Measurements from ENCODE around the gene GLRX5. TPM values are rescaled to one million over a fixed set of nuclear protein-coding genes. Genes with fewer than 3 reads are reported as not detected.

Gene GLRX5
- 44.9 and 47.3 TPM in 2 replicates for polyA plus RNA-seq (2013)

GRCh38 chr14:95534299-95535225, at the start of gene GLRX5:
Gene GLRX5 (plus strand): TSS chr14:95535050. CDS start chr14:95535090, 40 bp downstream.
- Histone ChIP-seq H3K4me3 (ENCODE audit: low read depth, low read length) (peak within 1 kb of the TSS; percentile 98), H2BK12ac (ENCODE audit: low read length) (no peak within 1 kb of the TSS), H4K91ac (ENCODE audit: low read depth, low read length) (peak within 1 kb of the TSS; percentile 65), H3K79me1 (ENCODE audit: low read length) (peaks cover 3% of the 10 kb centered on the region), H3K27ac (ENCODE audit: low read depth, low read length) (peak within 1 kb of the TSS; percentile 80), H2BK120ac (ENCODE audit: insufficient read depth, low read length, poor library complexity) (peak within 1 kb of the TSS; percentile 61), H3K23ac (ENCODE audit: low read length) (no peak within 1 kb of the TSS), H3K4ac (ENCODE audit: low read depth, low read length) (peak within 1 kb of the TSS; percentile 77), H3K4me2 (ENCODE audit: low read length) (peak within 1 kb of the TSS; percentile 84), H2AK5ac (ENCODE audit: low read length) (peak within 1 kb of the TSS; percentile 43), H2BK5ac (ENCODE audit: low read depth, low read length, poor library complexity) (peak within 1 kb of the TSS; percentile 53), H3K79me2 (ENCODE audit: control insufficient read depth, insufficient read depth, low read length, poor library complexity) (peaks cover 16% of the 10 kb centered on the region), H3K27me3 (ENCODE audit: insufficient read depth, low read length) (no peaks in the 10 kb centered on the region), H3K36me3 (ENCODE audit: control insufficient read depth in 1 of 2, insufficient read depth in 2 of 2, low read length in 2 of 2) (no peaks in the 10 kb centered on the region), H3K9me3 (ENCODE audit: insufficient read depth, low read depth, low read length) (no peaks in the 10 kb centered on the region), H2AFZ (ENCODE audit: insufficient read depth, low read length, poor library complexity) (peak within 1 kb of the TSS; percentile 66), H3K18ac (ENCODE audit: low read length) (peak within 1 kb of the TSS; percentile 65), H3K9ac (ENCODE audit: low read length) (peak within 1 kb of the TSS; percentile 96), H3K4me1 (ENCODE audit: control insufficient read depth in 1 of 2, insufficient read depth in 2 of 2, low read length in 2 of 2) (peaks cover 16 to 17% of the 10 kb centered on the region in 2 experiments), H3K14ac (ENCODE audit: low read length) (peak within 1 kb of the TSS; percentile 88), H4K12ac (ENCODE audit: low read depth, low read length) (peak within 1 kb of the TSS; percentile 74), H4K8ac (ENCODE audit: low read depth, low read length) (peak within 1 kb of the TSS; percentile 89)
- WGBS (ENCODE audit: extremely low coverage, insufficient coverage, insufficient read length): no CpG with 5 or more reads among the region's 97 CpGs
- DNase-seq: peak; percentile 99 to 100

- no peaks in the 10 kb centered on the region for H3K79me1 ChIP-seq (ENCODE audit: low read length)
- no peak overlapping the region for H3K18ac ChIP-seq (ENCODE audit: low read length)
- H3K79me2 ChIP-seq (ENCODE audit: control insufficient read depth, insufficient read depth, low read length, poor library complexity): no peaks in the 10 kb centered on the region
- no peak overlapping the region for H4K91ac ChIP-seq (ENCODE audit: low read depth, low read length)
- no peak overlapping the region for H2BK120ac ChIP-seq (ENCODE audit: insufficient read depth, low read length, poor library complexity)
- no peaks in the 10 kb centered on the region for H3K27me3 ChIP-seq (ENCODE audit: insufficient read depth, low read length)
- no peak overlapping the region for H3K27ac ChIP-seq (ENCODE audit: low read depth, low read length)
- no peak overlapping the region for H3K4me3 ChIP-seq (ENCODE audit: low read depth, low read length)
- H3K4ac ChIP-seq (ENCODE audit: low read depth, low read length): no peak overlapping the region
- H3K4me2 ChIP-seq (ENCODE audit: low read length): no peak overlapping the region
- no peak overlapping the region for H3K14ac ChIP-seq (ENCODE audit: low read length)
- no peaks in the 10 kb centered on the region for H3K36me3 ChIP-seq (ENCODE audit: control insufficient read depth in 1 of 2, insufficient read depth in 2 of 2, low read length in 2 of 2)
- no peak overlapping the region for H2AFZ ChIP-seq (ENCODE audit: insufficient read depth, low read length, poor library complexity)
- WGBS (ENCODE audit: extremely low coverage, insufficient coverage, insufficient read length): no CpG with 5 or more reads among the region's 7 CpGs
- DNase-seq: no peak
- H3K9ac ChIP-seq (ENCODE audit: low read length): no peak overlapping the region
- H2BK12ac ChIP-seq (ENCODE audit: low read length): no peak overlapping the region
- H3K4me1 ChIP-seq (ENCODE audit: control insufficient read depth in 1 of 2, insufficient read depth in 2 of 2, low read length in 2 of 2): peaks cover 15 to 18% of the 10 kb centered on the region in 2 experiments
- no peak overlapping the region for H4K12ac ChIP-seq (ENCODE audit: low read depth, low read length)
- no peak overlapping the region for H2BK5ac ChIP-seq (ENCODE audit: low read depth, low read length, poor library complexity)
- H4K8ac ChIP-seq (ENCODE audit: low read depth, low read length): no peak overlapping the region
- peaks cover 1% of the 10 kb centered on the region for H3K9me3 ChIP-seq (ENCODE audit: insufficient read depth, low read depth, low read length)
- H2AK5ac ChIP-seq (ENCODE audit: low read length): no peak overlapping the region
- H3K23ac ChIP-seq (ENCODE audit: low read length): no peak overlapping the region
Measured at GRCh38 chr14:95485222-95485819, 49.5 kb upstream of the GLRX5 start.

GRCh38 chr14:95486875-95487668, 47.8 kb upstream of the GLRX5 start:
- DNase-seq: no peak
- H3K4ac ChIP-seq (ENCODE audit: low read depth, low read length): no peak overlapping the region
- no peak overlapping the region for H2BK12ac ChIP-seq (ENCODE audit: low read length)
- H3K27me3 ChIP-seq (ENCODE audit: insufficient read depth, low read length): no peaks in the 10 kb centered on the region
- no peak overlapping the region for H2AFZ ChIP-seq (ENCODE audit: insufficient read depth, low read length, poor library complexity)
- no CpG with 5 or more reads among the region's 15 CpGs for WGBS (ENCODE audit: extremely low coverage, insufficient coverage, insufficient read length)
- no peaks in the 10 kb centered on the region for H3K36me3 ChIP-seq (ENCODE audit: control insufficient read depth in 1 of 2, insufficient read depth in 2 of 2, low read length in 2 of 2)
- no peak overlapping the region for H2BK5ac ChIP-seq (ENCODE audit: low read depth, low read length, poor library complexity)
- H4K8ac ChIP-seq (ENCODE audit: low read depth, low read length): no peak overlapping the region
- no peaks in the 10 kb centered on the region for H3K79me1 ChIP-seq (ENCODE audit: low read length)
- no peak overlapping the region for H3K14ac ChIP-seq (ENCODE audit: low read length)
- H3K27ac ChIP-seq (ENCODE audit: low read depth, low read length): no peak overlapping the region
- no peak overlapping the region for H3K18ac ChIP-seq (ENCODE audit: low read length)
- H4K91ac ChIP-seq (ENCODE audit: low read depth, low read length): no peak overlapping the region
- no peak overlapping the region for H2BK120ac ChIP-seq (ENCODE audit: insufficient read depth, low read length, poor library complexity)
- no peak overlapping the region for H2AK5ac ChIP-seq (ENCODE audit: low read length)
- no peak overlapping the region for H4K12ac ChIP-seq (ENCODE audit: low read depth, low read length)
- peaks cover 12 to 15% of the 10 kb centered on the region in 2 experiments for H3K4me1 ChIP-seq (ENCODE audit: control insufficient read depth in 1 of 2, insufficient read depth in 2 of 2, low read length in 2 of 2)
- H3K79me2 ChIP-seq (ENCODE audit: control insufficient read depth, insufficient read depth, low read length, poor library complexity): no peaks in the 10 kb centered on the region
- peaks cover 1% of the 10 kb centered on the region for H3K9me3 ChIP-seq (ENCODE audit: insufficient read depth, low read depth, low read length)
- H3K4me2 ChIP-seq (ENCODE audit: low read length): no peak overlapping the region
- H3K9ac ChIP-seq (ENCODE audit: low read length): no peak overlapping the region
- H3K23ac ChIP-seq (ENCODE audit: low read length): no peak overlapping the region
- H3K4me3 ChIP-seq (ENCODE audit: low read depth, low read length): no peak overlapping the region

- Histone ChIP-seq H3K18ac (ENCODE audit: low read length) (no peak overlapping the region), H3K23ac (ENCODE audit: low read length) (no peak overlapping the region), H3K9ac (ENCODE audit: low read length) (no peak overlapping the region), H3K14ac (ENCODE audit: low read length) (no peak overlapping the region), H3K79me2 (ENCODE audit: control insufficient read depth, insufficient read depth, low read length, poor library complexity) (no peaks in the 10 kb centered on the region), H4K12ac (ENCODE audit: low read depth, low read length) (no peak overlapping the region), H3K4me2 (ENCODE audit: low read length) (no peak overlapping the region), H3K4ac (ENCODE audit: low read depth, low read length) (no peak overlapping the region), H3K27me3 (ENCODE audit: insufficient read depth, low read length) (no peaks in the 10 kb centered on the region), H3K36me3 (ENCODE audit: control insufficient read depth in 1 of 2, insufficient read depth in 2 of 2, low read length in 2 of 2) (no peaks in the 10 kb centered on the region), H2BK120ac (ENCODE audit: insufficient read depth, low read length, poor library complexity) (no peak overlapping the region), H3K79me1 (ENCODE audit: low read length) (no peaks in the 10 kb centered on the region), H3K9me3 (ENCODE audit: insufficient read depth, low read depth, low read length) (peaks cover 1% of the 10 kb centered on the region), H2AFZ (ENCODE audit: insufficient read depth, low read length, poor library complexity) (no peak overlapping the region), H3K4me3 (ENCODE audit: low read depth, low read length) (no peak overlapping the region), H3K4me1 (ENCODE audit: control insufficient read depth in 1 of 2, insufficient read depth in 2 of 2, low read length in 2 of 2) (peaks cover 12 to 15% of the 10 kb centered on the region in 2 experiments), H3K27ac (ENCODE audit: low read depth, low read length) (no peak overlapping the region), H4K8ac (ENCODE audit: low read depth, low read length) (no peak overlapping the region), H4K91ac (ENCODE audit: low read depth, low read length) (no peak overlapping the region), H2BK5ac (ENCODE audit: low read depth, low read length, poor library complexity) (no peak overlapping the region), H2BK12ac (ENCODE audit: low read length) (no peak overlapping the region), H2AK5ac (ENCODE audit: low read length) (no peak overlapping the region)
- DNase-seq: no peak
- no CpG with 5 or more reads among the region's 3 CpGs for WGBS (ENCODE audit: extremely low coverage, insufficient coverage, insufficient read length)
Measured at GRCh38 chr14:95487669-95488084, 47.2 kb upstream of the GLRX5 start.
